Renal cortex interstitium (tissue), 11 donors: Measurements from ENCODE around the gene LAG3. TPM values are rescaled to one million over a fixed set of nuclear protein-coding genes. Genes with fewer than 3 reads are reported as not detected.
A peak's percentile ranks its signal among the peaks of the same experiment; 100 is the strongest.

Experiments used
- DNase-seq, 11 donors: peaks; one replicate each; pipeline ENCODE4 v3.0.0-alpha.2; 2013; ENCODE audit warnings: low read depth in 9 of 11, low spot score in 4 of 11; ENCODE audit errors: extremely low read depth in 1 of 11
- polyA plus RNA-seq, 3 donors: library from polyadenylated mRNA; unstranded; fragments of 120-200 nt; gene quantifications; one replicate each; pipeline ENCODE4 v1.2.1, GENCODE V29; 2013; ENCODE audit not compliant: insufficient read length in 3 of 3

The LAG3 gene
- polyA plus RNA-seq, 3 donors: 1.9 to 2.1 (median 2.1) TPM

GRCh38 chr12:6818222-6818621, 45.9 kb downstream of the LAG3 start:
- no peak for DNase-seq

- no peak for DNase-seq
Measured at GRCh38 chr12:6818645-6819044, 46.3 kb downstream of the LAG3 start.

DNA sequence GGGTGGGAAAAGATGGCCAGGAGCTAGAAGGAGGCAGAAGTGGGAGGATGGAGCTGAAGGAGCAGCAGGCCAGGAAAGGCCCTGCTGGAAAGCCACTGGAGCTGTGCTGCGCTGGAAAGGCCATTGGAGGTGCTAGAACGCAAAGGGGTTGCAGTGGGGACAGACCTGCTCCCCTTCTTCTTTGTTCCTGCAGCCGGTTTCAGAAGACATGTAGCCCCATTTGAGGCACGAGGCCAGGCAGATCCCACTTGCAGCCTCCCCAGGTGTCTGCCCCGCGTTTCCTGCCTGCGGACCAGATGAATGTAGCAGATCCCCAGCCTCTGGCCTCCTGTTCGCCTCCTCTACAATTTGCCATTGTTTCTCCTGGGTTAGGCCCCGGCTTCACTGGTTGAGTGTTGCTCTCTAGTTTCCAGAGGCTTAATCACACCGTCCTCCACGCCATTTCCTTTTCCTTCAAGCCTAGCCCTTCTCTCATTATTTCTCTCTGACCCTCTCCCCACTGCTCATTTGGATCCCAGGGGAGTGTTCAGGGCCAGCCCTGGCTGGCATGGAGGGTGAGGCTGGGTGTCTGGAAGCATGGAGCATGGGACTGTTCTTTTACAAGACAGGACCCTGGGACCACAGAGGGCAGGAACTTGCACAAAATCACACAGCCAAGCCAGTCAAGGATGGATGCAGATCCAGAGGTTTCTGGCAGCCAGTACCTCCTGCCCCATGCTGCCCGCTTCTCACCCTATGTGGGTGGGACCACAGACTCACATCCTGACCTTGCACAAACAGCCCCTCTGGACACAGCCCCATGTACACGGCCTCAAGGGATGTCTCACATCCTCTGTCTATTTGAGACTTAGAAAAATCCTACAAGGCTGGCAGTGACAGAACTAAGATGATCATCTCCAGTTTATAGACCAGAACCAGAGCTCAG, 47.0 kb downstream of the LAG3 start:
- DNase-seq: no peak

- no peak for DNase-seq
Measured at GRCh38 chr12:6820166-6820565, 47.8 kb downstream of the LAG3 start.

- peak in 8 of 11 donors; percentile 73 to 85 (median 77) for DNase-seq
Measured at GRCh38 chr12:6821591-6822425, 49.5 kb downstream of the LAG3 start, which contains the start of gene GPR162. TSS of gene GPR162 (plus strand) at chr12:6821821. CDS start at chr12:6823899, 2,078 bp downstream.

DNA sequence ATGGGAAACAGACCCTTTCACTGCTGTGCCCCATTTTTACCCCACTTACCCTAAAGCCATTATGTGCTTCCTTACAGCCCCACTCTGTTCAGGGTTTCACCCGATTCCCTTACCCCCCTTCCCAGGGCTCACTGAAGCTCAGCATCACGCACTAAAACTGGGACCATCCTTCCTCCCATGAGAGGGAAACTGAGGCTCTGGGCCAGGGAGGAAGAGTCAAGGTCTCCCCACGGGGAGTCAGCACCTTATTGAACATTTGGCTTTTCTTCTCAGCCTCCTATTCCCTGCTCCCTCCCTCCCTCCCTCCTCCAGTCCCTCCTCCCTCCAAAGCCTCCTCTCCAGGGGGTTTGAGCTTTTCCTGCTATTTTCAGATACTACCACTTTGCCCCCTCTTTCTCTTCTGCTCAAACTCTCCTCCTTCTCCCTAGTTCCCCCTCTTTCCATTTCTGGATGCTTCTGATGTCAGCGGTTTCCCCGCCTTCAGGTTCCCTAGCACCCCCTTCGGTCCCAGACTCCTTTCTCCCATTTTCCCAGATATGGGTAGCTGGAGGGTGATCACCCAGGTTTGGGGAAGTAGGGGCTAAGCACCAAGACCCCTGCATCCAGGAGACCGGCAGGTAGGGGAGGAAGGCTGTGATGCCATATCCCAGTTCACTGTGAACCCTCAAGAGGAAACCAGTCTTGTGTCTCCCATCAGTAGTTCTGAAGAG, 50.3 kb downstream of the LAG3 start:
- no peak for DNase-seq

GRCh38 chr12:6823182-6824084, 51.1 kb downstream of the LAG3 start:
- DNase-seq: no peak

DNA sequence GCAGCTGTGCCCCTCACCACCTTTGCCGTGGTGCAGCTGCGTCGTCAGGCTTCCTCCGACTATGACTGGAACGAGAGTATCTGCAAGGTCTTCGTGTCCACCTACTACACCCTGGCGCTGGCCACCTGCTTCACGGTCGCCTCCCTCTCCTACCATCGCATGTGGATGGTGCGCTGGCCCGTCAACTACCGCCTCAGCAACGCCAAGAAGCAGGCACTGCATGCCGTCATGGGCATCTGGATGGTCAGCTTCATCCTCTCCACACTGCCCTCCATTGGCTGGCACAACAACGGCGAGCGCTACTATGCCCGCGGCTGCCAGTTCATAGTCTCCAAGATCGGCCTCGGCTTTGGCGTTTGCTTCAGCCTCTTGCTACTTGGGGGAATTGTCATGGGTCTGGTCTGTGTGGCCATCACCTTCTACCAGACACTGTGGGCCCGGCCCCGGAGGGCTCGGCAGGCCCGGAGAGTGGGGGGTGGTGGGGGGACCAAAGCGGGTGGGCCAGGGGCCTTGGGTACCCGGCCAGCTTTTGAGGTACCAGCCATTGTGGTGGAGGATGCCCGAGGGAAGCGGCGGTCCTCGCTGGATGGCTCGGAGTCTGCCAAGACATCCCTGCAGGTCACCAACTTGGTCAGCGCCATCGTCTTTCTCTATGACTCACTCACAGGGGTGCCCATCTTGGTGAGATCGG, 51.9 kb downstream of the LAG3 start:
- DNase-seq: no peak

GRCh38 chr12:6824901-6825381, 52.6 kb downstream of the LAG3 start:
- no peak for DNase-seq

GRCh38 chr12:6825398-6826124, 53.2 kb downstream of the LAG3 start:
- DNase-seq: peak in 8 of 11 donors; percentile 73 to 84 (median 82)

- DNase-seq: no peak
Measured at GRCh38 chr12:6826125-6826733, 53.9 kb downstream of the LAG3 start.

- DNase-seq: no peak
Measured at GRCh38 chr12:6826734-6827436, 54.6 kb downstream of the LAG3 start.

- peak in 5 of 11 donors; percentile 65 to 84 (median 77) for DNase-seq
Measured at GRCh38 chr12:6827437-6827911, 55.2 kb downstream of the LAG3 start.
